HEK293T (cell line): ENCODE results near the gene KRR1.

ENCODE experiments used
- CTCF ChIA-PET: fragments of 350-600 bp; formaldehyde crosslinking; extraction: SDS; loops from one replicate; lab custom pipeline; 2021; ENCODE audit warnings: antibody characterized with exemption, inconsistent platforms; lab: Yijun Ruan, JAX
- POLR2A ChIA-PET: fragments of 350-600 bp; formaldehyde crosslinking; extraction: SDS; loops from one replicate; lab custom pipeline; 2020; ENCODE audit warnings: antibody characterized with exemption, inconsistent platforms; lab: Yijun Ruan, JAX
- DNase-seq: peaks from one replicate; pipeline ENCODE4 v3.0.0; 2012; ENCODE audit warnings: mixed read lengths; ENCODE audit errors: extremely low spot score
- ARNT ChIP-seq: fragments of 450-650 bp; IDR thresholded peaks from 2 replicates; pipeline ENCODE4 v1.6.1; 2017; ENCODE audit warnings: mild to moderate bottlenecking
- BHLHE40 ChIP-seq: fragments of 450-650 bp; IDR thresholded peaks from 2 replicates; pipeline ENCODE4 v1.6.1; 2016; ENCODE audit warnings: mild to moderate bottlenecking, moderate library complexity, borderline replicate concordance
- CTBP1 ChIP-seq: fragments of 450-650 bp; IDR thresholded peaks from 2 replicates; pipeline ENCODE4 v1.6.1; 2016; ENCODE audit warnings: borderline replicate concordance
- ELF4 ChIP-seq: fragments of 450-650 bp; IDR thresholded peaks from 2 replicates; pipeline ENCODE4 v1.6.1; 2017; ENCODE audit warnings: antibody characterized with exemption
- FOXA1 ChIP-seq: fragments of 450-650 bp; IDR thresholded peaks from 2 replicates; pipeline ENCODE4 v1.6.1; 2016; ENCODE audit warnings: mild to moderate bottlenecking
- FOXK2 ChIP-seq: fragments of 450-650 bp; IDR thresholded peaks from 2 replicates; pipeline ENCODE4 v1.6.1; 2016; ENCODE audit warnings: mild to moderate bottlenecking
- FOXM1 ChIP-seq: fragments of 450-650 bp; IDR thresholded peaks from 2 replicates; pipeline ENCODE4 v1.6.1; 2017; ENCODE audit warnings: mild to moderate bottlenecking, borderline replicate concordance
- HDGF ChIP-seq: fragments of 450-650 bp; IDR thresholded peaks from 2 replicates; pipeline ENCODE4 v1.6.1; 2017; ENCODE audit warnings: antibody characterized with exemption, borderline replicate concordance
- L3MBTL2 ChIP-seq: fragments of 450-650 bp; conservative IDR thresholded peaks from 2 replicates; pipeline ENCODE4 v1.6.1; 2016; ENCODE audit warnings: mild to moderate bottlenecking
- LEF1 ChIP-seq: fragments of 450-650 bp; IDR thresholded peaks from 2 replicates; pipeline ENCODE4 v1.6.1; 2017; ENCODE audit warnings: mild to moderate bottlenecking, borderline replicate concordance
- NFRKB ChIP-seq: fragments of 450-650 bp; IDR thresholded peaks from 2 replicates; pipeline ENCODE4 v1.6.1; 2016; ENCODE audit warnings: mild to moderate bottlenecking, moderate library complexity
- SP1 ChIP-seq: fragments of 450-650 bp; IDR thresholded peaks from 2 replicates; pipeline ENCODE4 v1.6.1; 2017
- SUZ12 ChIP-seq: fragments of 450-650 bp; IDR thresholded peaks from 2 replicates; pipeline ENCODE4 v1.6.1; 2016; ENCODE audit warnings: mild to moderate bottlenecking
- TARDBP ChIP-seq: fragments of 450-650 bp; IDR thresholded peaks from 2 replicates; pipeline ENCODE4 v1.6.1; 2016
- ZNF384 ChIP-seq: fragments of 450-650 bp; IDR thresholded peaks from 2 replicates; pipeline ENCODE4 v1.6.1; 2016
- TF ChIP-seq, protein P1 (sequence below): fragments of 450-650 bp; IDR thresholded peaks from 2 replicates; pipeline ENCODE4 v1.6.1; 2016

KRR1 gene

DNA sequence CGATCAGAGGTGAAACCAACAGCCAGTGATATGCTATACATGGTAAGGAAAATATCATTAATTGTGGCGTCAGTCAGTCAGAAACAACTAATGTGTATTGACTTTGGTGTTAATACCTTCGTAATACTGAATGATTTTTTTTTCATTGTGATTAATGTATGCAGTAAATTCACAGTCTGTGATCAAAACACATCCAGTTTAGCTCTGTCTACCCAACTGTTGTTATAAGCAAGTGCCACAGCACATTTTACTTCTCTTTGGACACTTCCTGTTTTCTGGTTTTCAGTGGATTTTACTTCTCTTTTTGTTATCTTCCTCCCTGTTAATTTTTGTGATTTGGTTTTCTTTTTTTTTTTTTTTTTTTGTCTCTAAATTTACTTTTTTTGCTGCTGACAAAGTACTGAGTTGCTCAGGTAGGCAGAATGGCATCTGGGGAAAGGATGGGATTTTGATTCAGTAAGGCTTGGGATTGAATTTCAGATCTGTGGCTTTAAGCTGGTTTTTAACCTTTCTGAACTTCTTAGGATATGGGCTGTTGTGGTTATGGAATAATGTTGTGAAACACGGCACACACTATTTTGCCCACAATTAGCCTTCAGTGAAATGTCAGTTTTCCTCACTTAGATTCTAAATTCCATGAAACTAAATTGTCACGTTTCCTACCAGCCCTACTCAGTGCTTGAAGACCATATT is 30.2 kb downstream of the KRR1 start:
- TF ChIP-seq ZNF384 (no peak), SP1 (no peak), ELF4 (no peak), SUZ12 (no peak), FOXA1 (no peak), FOXK2 (no peak), ARNT (no peak), TARDBP (no peak), CTBP1 (no peak), FOXM1 (no peak)
- ChIA-PET POLR2A (interaction anchor here (0.6 to 1.0 kb wide), 2 partner anchors 30 to 90 kb away, joined by 3 to 5 read pairs; partner anchors contain the start of genes GLIPR1L2 and KRR1), CTCF (no interaction called here)
- DNase-seq, result no peak

DNA sequence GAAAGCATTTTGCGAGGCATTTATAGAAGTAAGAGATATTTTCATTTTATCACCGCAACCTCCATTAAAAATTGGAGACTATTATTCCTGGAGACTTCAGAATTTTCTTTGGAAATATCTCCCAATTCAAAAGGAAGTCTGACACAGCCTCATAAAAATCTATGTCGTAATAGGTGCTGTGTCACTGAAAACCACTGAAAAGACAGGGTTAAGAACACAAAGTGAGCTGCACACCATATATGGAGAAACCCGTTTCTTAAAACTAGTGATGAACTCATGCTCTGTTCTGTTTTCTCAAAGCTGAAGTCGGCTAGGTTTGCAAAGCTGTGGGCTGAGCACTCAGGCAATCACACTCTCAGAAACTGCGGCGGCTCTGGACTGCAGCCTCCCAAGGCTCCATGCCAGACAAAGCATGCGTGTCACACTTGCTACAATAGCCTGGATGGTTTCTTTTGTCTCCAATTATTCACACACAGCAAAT is 30.9 kb downstream of the KRR1 start, which contains the start of gene GLIPR1:
GLIPR1 (plus strand) TSS at position 287 of the 481 bp plus-strand sequence; CDS start at position 413, 126 bp downstream.
- CTCF ChIA-PET, result no interaction called here
- DNase-seq, result no peak
- POLR2A ChIA-PET, result interaction anchor here (0.6 to 1.0 kb wide), 2 partner anchors 31 to 90 kb away, joined by 3 to 5 read pairs; partner anchors contain the start of genes GLIPR1L2 and KRR1
- TF ChIP-seq FOXA1 (no peak), L3MBTL2 (no peak), FOXK2 (no peak), FOXM1 (no peak), ZNF384 (no peak), LEF1 (no peak), SP1 (no peak), BHLHE40 (no peak), CTBP1 (no peak), ELF4 (no peak)
- TF ChIP-seq, protein P1, sequence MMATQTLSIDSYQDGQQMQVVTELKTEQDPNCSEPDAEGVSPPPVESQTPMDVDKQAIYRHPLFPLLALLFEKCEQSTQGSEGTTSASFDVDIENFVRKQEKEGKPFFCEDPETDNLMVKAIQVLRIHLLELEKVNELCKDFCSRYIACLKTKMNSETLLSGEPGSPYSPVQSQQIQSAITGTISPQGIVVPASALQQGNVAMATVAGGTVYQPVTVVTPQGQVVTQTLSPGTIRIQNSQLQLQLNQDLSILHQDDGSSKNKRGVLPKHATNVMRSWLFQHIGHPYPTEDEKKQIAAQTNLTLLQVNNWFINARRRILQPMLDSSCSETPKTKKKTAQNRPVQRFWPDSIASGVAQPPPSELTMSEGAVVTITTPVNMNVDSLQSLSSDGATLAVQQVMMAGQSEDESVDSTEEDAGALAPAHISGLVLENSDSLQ, result no peak

DNA sequence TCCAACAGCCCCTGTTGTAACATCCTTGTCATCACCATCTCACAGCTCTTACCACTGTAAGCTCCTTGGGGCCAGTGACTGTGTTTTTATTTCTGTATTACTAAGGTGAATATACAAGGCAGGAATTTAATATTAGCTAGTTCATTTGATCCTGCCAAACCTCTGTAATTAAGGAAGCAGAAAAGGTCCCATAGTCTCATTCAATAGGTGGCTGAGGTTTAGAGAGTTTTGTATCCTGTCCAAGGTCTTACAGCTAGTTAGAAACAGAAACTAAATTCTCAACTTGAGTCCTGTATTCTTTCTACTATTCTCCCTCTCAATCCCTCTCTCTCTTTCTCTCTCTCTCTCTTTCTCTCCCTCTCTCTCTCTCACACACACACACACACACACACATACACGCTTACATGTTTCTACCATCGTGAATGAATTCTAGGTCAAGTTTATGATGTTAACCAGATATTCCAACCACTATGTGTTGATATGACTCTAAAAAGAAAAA is 31.4 kb downstream of the KRR1 start:
- POLR2A ChIA-PET, result interaction anchor here (1.0 kb wide), 1 partner anchor 89 kb away, joined by 3 read pairs; the partner anchor contains the start of gene GLIPR1L2
- CTCF ChIA-PET, result no interaction called here
- TF ChIP-seq FOXA1 (no peak), CTBP1 (no peak), BHLHE40 (no peak), HDGF (no peak), ELF4 (no peak), L3MBTL2 (no peak), LEF1 (no peak), FOXK2 (no peak), SP1 (no peak), SUZ12 (no peak), TARDBP (no peak), ZNF384 (no peak), NFRKB (no peak), ARNT (no peak), FOXM1 (no peak)
- TF ChIP-seq, protein P1, result no peak
- DNase-seq, result no peak

DNA sequence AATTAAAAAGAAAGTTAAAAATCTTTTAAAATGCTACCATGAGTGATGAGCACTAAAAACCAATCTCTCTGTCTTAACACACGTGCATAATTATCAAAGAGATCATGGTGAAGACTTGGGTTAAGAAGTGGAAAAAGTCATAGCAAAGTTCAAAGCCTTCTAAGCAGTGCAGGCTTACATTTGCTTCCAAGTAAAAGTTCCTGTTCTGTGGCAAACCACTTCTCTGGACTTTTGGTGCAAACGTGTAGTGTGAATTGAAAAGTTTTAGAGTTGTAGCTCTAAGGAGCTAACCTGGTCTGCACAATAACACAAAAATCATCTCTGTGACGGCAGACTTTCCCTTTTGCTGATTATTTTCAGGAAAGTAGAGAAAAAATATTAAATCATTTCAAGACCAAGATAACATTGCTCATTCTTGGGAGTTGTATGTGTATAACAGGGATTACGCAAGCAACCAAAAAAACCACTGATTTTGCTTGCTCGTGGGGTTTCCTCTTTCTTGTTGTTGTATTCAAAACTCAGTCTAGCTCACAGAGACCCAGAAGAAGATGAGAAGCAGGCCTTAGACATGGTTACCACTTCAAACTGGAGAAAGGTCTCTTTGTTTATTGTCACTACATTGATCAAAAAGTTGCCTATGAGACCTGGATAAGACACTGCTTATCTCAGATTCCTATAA is 33.2 kb downstream of the KRR1 start:
- ChIA-PET CTCF (no interaction called here), POLR2A (no interaction called here)
- DNase-seq, result no peak
- TF ChIP-seq LEF1 (no peak), SUZ12 (no peak), CTBP1 (no peak)
- TF ChIP-seq, protein P1, result no peak

DNA sequence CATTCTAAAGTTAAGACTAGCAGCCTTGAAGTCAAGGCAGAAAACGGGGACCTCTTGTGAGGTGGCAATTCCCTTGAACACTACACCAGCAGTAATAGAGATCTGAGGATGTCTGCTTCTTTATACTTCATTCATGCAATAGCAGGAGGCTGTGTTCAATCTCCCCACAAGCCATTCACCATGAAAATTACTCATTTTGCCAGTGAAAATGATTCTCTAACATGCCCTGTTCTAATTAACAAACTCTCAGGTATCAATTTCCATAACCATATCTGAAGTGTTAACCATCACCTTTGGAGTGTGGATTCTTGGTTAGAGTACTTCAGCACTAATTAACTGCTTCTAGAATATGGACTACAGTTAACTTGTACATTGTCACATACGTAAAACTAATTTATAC is 34.3 kb downstream of the KRR1 start:
- ChIA-PET CTCF (no interaction called here), POLR2A (no interaction called here)
- DNase-seq, result no peak
- TF ChIP-seq, protein P1, result no peak
- no peak for TF ChIP-seq BHLHE40
- TF ChIP-seq ELF4, result no peak
- TF ChIP-seq LEF1, result no peak
- no peak for TF ChIP-seq FOXK2
- no peak for TF ChIP-seq NFRKB
- no peak for TF ChIP-seq HDGF
- no peak for TF ChIP-seq ZNF384
- TF ChIP-seq FOXA1, result no peak
- no peak for TF ChIP-seq CTBP1
- TF ChIP-seq SP1, result no peak
- TF ChIP-seq ARNT, result no peak
